Measurements from ENCODE around the gene ZNF354C.

ZNF354C gene

DNA sequence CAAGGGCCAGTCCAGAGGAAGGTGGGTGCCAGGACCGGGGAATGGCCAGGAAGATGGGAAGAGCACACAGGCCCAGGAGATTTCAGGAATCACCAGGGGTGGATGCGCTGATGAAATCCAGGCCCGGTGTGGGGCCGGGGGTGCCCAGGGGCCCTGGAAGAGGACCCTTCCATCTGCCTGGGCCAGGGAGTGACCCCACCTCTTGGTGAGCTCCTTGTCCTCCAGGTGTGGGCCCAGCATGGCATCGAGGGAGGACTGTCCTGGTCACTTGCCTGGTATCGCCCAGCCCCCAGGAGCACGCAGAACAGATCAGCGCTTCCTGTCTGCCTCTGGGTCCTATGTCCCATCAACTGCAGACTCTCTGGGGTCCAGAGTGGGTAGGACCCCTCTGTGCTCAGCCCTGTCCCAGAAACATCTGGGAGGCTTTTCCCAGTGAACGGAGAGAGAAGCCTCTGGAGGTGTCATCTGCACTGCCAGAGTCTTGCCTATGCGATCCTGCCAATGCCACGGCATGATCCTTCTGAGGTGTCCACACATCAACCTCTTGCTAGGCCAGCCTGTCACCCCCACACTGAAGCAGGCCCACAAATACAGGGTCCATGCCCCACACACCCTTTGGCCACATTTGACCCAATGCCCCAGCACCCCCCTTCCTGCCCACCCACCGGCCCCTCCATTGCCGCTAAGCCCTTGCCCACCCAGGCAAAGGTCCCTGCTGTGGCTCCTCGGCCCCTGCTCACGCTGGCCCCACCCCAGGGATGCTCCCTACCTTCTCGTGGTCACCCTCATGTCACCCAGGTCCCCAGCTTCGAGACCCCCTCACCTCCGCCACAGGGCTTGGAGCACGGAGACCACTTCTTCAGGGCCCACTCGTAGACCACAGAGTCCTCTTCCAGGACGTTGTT is 67.2 kb downstream of the ZNF354C start:
- DNase-seq (ENCODE audit: low spot score) = no peak

- no peak for DNase-seq (ENCODE audit: low spot score)
Observed at GRCh38 chr5:179128041-179128365, 67.8 kb downstream of the ZNF354C start.

DNA sequence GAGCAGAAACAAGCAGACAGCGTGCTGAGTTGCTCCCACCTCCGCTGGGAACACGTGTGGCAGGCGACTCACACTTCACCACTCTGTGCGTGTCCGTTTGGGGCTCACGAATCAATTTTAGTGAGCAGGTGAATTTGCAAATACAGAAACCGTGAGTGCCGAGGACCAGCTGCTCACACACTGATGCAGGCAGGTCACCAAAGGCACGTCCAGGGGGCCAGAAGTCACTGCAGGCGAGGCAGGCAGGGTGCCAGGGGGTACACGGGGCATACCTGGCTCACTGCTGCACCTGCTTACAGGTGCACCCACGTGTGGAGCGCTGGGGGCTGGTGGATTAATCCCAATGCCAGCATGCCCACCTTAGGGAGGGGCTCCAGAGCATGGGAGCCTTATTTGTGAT is 68.8 kb downstream of the ZNF354C start:
- DNase-seq (ENCODE audit: low spot score) = no peak

- no peak for DNase-seq (ENCODE audit: low spot score)
Observed at GRCh38 chr5:179129607-179130071, 69.5 kb downstream of the ZNF354C start.

GRCh38 chr5:179130101-179130681 is 70.0 kb downstream of the ZNF354C start:
- no peak for DNase-seq (ENCODE audit: low spot score)

DNA sequence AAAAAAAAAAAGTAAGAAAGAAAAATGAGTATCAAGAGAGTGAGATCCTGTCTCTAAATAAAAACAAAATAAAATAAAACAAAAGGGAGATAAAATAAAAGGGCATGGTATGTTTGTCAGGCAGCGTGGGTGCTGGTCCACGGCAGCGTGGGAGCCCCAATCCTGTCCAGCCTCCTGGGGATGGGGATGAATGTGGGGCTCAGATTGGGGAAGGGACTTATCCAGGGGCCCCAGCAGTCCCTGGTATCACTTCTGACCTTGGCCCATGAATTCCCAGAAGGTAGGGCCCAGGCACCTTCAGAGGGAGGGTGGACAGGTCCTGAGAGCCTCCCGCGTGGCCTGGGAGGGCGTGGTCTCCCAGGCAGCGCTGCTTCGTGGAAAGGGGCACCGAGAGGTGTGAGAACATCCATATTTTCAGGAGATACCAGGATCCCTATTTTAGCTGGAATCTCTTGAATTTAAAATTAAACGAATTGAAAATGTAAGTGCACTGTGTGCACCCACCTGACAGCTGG is 71.2 kb downstream of the ZNF354C start:
- no peak for DNase-seq (ENCODE audit: low spot score)

DNA sequence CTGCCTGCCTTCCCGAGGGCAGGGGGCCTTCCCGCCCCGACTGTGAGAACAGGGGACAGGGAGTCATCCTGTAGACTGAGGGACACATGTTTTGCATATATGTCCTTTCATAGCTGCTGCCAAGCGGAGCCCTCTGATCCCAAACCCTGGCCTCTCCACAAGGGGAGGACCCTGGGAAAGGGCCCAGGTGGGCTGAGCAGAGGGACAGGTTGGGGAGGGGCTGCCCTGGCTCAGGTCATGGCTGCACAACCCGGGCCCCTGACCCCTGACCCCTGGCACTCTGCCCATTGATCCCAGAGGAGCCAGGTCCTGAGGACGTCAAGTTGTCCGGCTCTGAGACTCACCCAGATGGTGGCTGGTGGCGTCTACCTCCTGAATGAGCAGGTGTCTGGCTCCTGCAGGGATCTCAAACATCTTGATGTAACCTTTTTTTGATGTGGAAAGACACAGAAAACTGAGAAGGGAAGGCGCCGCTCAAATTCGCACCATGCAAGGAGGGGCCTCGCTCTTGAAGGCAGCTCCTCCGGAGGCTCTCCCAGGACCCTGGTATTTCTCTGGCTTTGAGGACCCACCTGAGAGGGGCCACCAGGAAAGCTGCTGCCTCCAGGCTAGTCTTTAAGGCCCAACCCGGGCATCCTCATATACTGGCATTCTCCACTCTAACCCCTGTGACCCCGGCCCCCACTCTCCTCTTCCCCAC is 71.9 kb downstream of the ZNF354C start:
- no peak for DNase-seq (ENCODE audit: low spot score)

- no peak for DNase-seq (ENCODE audit: low spot score)
Observed at GRCh38 chr5:179132586-179133355, 72.6 kb downstream of the ZNF354C start.
